CD14-positive monocyte (primary cell): ENCODE results near the gene PCDHGA6. TPM values are rescaled to one million over a fixed set of nuclear protein-coding genes. Genes with fewer than 3 reads are reported as not detected.

Experiments used
- DNase-seq, 3 donors: peaks; one replicate each; pipeline ENCODE4 v3.0.0-alpha.2; 2011 to 2022
- H2AFZ ChIP-seq: 2 replicates; pipeline ENCODE4 v1.6.0; 2012; ENCODE audit warnings: mild to moderate bottlenecking, low read depth, low read length, inconsistent platforms; ENCODE audit not compliant: insufficient read depth, poor library complexity, severe bottlenecking
- H3K27ac ChIP-seq, 2 donors: 1 replicate in 1 of 2; 2 replicates in 1 of 2; pipeline ENCODE4 v1.5.1; 2012 to 2013; ENCODE audit warnings: low read length in 2 of 2, control low read depth in 1 of 2, inconsistent platforms in 1 of 2, low read depth in 1 of 2, mild to moderate bottlenecking in 1 of 2
- H3K27me3 ChIP-seq, 2 donors: one replicate each; pipeline versions ENCODE4 v1.6.0 to v1.6.1; 2011 to 2013; ENCODE audit warnings: low read length in 2 of 2; ENCODE audit not compliant: control insufficient read depth in 2 of 2, insufficient read depth in 2 of 2
- H3K36me3 ChIP-seq, 2 donors: replicated peaks in 1 of 2; 1 replicate in 1 of 2; 2 replicates in 1 of 2; pipeline versions ENCODE4 v1.5.1 to v1.6.1; 2012 to 2013; ENCODE audit warnings: low read length in 2 of 2, control low read depth in 1 of 2, inconsistent platforms in 1 of 2, mild to moderate bottlenecking in 1 of 2; ENCODE audit not compliant: insufficient read depth in 2 of 2, control insufficient read depth in 1 of 2
- H3K4me1 ChIP-seq, 2 donors: 1 replicate in 1 of 2; 2 replicates in 1 of 2; pipeline versions ENCODE4 v1.5.1 to v1.6.1; 2012 to 2013; ENCODE audit warnings: low read length in 2 of 2, control low read depth in 1 of 2, inconsistent platforms in 1 of 2, mild to moderate bottlenecking in 1 of 2, moderate library complexity in 1 of 2; ENCODE audit not compliant: insufficient read depth in 2 of 2, control insufficient read depth in 1 of 2
- H3K4me2 ChIP-seq: replicated peaks from 2 replicates; pipeline ENCODE3; 2012; ENCODE audit warnings: low read length, moderate library complexity, mild to moderate bottlenecking; ENCODE audit not compliant: poor library complexity, severe bottlenecking; ENCODE audit errors: extremely low read depth
- H3K4me3 ChIP-seq, 3 experiments: fragments of 200-600 bp in 1 of 3; sonication (generic) in 1 of 3; replicated peaks in 1 of 3; 1 replicate in 2 of 3; 2 replicates in 1 of 3; pipeline ENCODE4 v1.5.1; 2011 to 2013; ENCODE audit warnings: low read length in 3 of 3, mild to moderate bottlenecking in 3 of 3, control low read depth in 2 of 3, low read depth in 2 of 3, inconsistent platforms in 1 of 3, moderate library complexity in 1 of 3
- H3K79me2 ChIP-seq: 2 replicates; pipeline ENCODE4 v1.6.0; 2012; ENCODE audit warnings: mild to moderate bottlenecking, control low read depth, inconsistent platforms, low read length, moderate library complexity; ENCODE audit not compliant: insufficient read depth
- H3K9ac ChIP-seq: 2 replicates; pipeline ENCODE4 v1.6.0; 2017; ENCODE audit warnings: low read length, mild to moderate bottlenecking; ENCODE audit not compliant: insufficient read depth, poor library complexity, severe bottlenecking
- H3K9me3 ChIP-seq, 2 donors: replicated peaks in 1 of 2; 1 replicate in 1 of 2; 2 replicates in 1 of 2; pipeline versions ENCODE4 v1.5.1 to v1.6.1; 2012 to 2013; ENCODE audit warnings: low read length in 2 of 2, control low read depth in 1 of 2; ENCODE audit not compliant: control insufficient read depth in 1 of 2, insufficient read depth in 1 of 2
- H4K20me1 ChIP-seq: 2 replicates; pipeline ENCODE4 v1.6.0; 2012; ENCODE audit warnings: mild to moderate bottlenecking, low read length, control low read depth, moderate library complexity; ENCODE audit not compliant: insufficient read depth
- H3K27ac Mint-ChIP-seq, 7 donors: one replicate each; pipeline ENCODE4 v1.8.0; 2020; ENCODE audit warnings: mild to moderate bottlenecking in 7 of 7, mixed read lengths in 7 of 7, moderate library complexity in 6 of 7, inconsistent platforms in 2 of 7
- H3K27me3 Mint-ChIP-seq, 3 donors: one replicate each; pipeline ENCODE4 v1.8.0; 2021 to 2022; ENCODE audit warnings: low read depth in 3 of 3, mild to moderate bottlenecking in 3 of 3, mixed read lengths in 3 of 3, moderate library complexity in 3 of 3, inconsistent platforms in 1 of 3
- H3K36me3 Mint-ChIP-seq, 2 donors: one replicate each; pipeline ENCODE4 v1.8.0; 2020; ENCODE audit warnings: mixed read lengths in 2 of 2, inconsistent platforms in 1 of 2, mild to moderate bottlenecking in 1 of 2
- H3K4me1 Mint-ChIP-seq: one replicate; pipeline ENCODE4 v1.8.0; 2020; ENCODE audit warnings: mild to moderate bottlenecking, mixed read lengths
- H3K4me3 Mint-ChIP-seq, 2 donors: one replicate each; pipeline ENCODE4 v1.8.0; 2020; ENCODE audit warnings: mild to moderate bottlenecking in 2 of 2, mixed read lengths in 2 of 2, moderate library complexity in 1 of 2
- H3K9me3 Mint-ChIP-seq, 7 donors: one replicate each; pipeline ENCODE4 v1.8.0; 2020 to 2022; ENCODE audit warnings: mixed read lengths in 7 of 7, mild to moderate bottlenecking in 6 of 7, moderate library complexity in 6 of 7, inconsistent platforms in 2 of 7
- CTCF ChIP-seq: fragments of 200-600 bp; IDR thresholded peaks from one replicate; pipeline ENCODE4 v1.8.0; 2022; ENCODE audit warnings: antibody characterized with exemption, mild to moderate bottlenecking
- WGBS: methylation state at CpG from one replicate; pipeline ENCODE4 v1.1.5; 2013; ENCODE audit warnings: missing lambda C conversion rate; ENCODE audit not compliant: insufficient coverage; 5-methylcytosine and 5-hydroxymethylcytosine counted together
- intact Hi-C, 2 donors: fragments of 100-400 bp; cut with micrococcal nuclease; formaldehyde crosslinking; loops; one replicate each; pipeline versions ENCODE4 v1.15.0 to v1.15.1; 2023
- polyA plus RNA-seq, 3 donors: library from polyadenylated mRNA; depleted of rRNA in 1 of 3; unstranded in 2 of 3; stranded (reverse) in 1 of 3; fragments of 300-500 nt in 2 of 3; fragments of >200 nt in 1 of 3; fragmentation: Illumina TruSeq in 2 of 3; gene quantifications; 1 replicate in 2 of 3; 2 replicates in 1 of 3; pipeline ENCODE4 v1.2.3, GENCODE V29; 2012 to 2021

Gene PCDHGA6
- polyA plus RNA-seq, 3 donors, result not detected

- Histone ChIP-seq H3K9me3 (peaks cover 58 to 79% of the 10 kb centered on the region in 2 donors), H3K79me2 (no peaks in the 10 kb centered on the region), H3K4me2 (peak within 1 kb of the TSS; percentile 40), H4K20me1 (no peaks in the 10 kb centered on the region), H3K36me3 (no peaks in the 10 kb centered on the region), H2AFZ (no peak within 1 kb of the TSS), H3K9ac (no peak within 1 kb of the TSS), H3K27ac (no peak within 1 kb of the TSS), H3K27me3 (peaks cover 44 to 91% of the 10 kb centered on the region in 2 donors), H3K4me3 (peak within 1 kb of the TSS in 1 of 3 experiments; percentile 36), H3K4me1 (no peaks in the 10 kb centered on the region)
- H3K4me1 Mint-ChIP-seq, result peaks cover 2% of the 10 kb centered on the region
- H3K27ac Mint-ChIP-seq, result peak within 1 kb of the TSS in 1 of 7 donors; percentile 57
- intact Hi-C loops, result no loop called here
- WGBS, result 15% methylated on average over 18 of the region's 24 CpGs
- peaks cover 50 to 72% (median 71%) of the 10 kb centered on the region in 3 donors for H3K27me3 Mint-ChIP-seq
- peak; percentile 22 for TF ChIP-seq CTCF
- peaks cover 12 to 15% of the 10 kb centered on the region in 2 donors for H3K36me3 Mint-ChIP-seq
- H3K4me3 Mint-ChIP-seq, result peak within 1 kb of the TSS; percentile 25 to 85
- DNase-seq, result no peak
- H3K9me3 Mint-ChIP-seq, result peaks cover 40 to 86% (median 73%) of the 10 kb centered on the region in 7 donors
Observed at GRCh38 chr5:141359790-141360426, 13.8 kb upstream of the PCDHGA6 start, which contains the start of gene PCDHGB2. TSS of gene PCDHGB2 (plus strand) at chr5:141359994. CDS start at chr5:141360136, 142 bp downstream.

DNA sequence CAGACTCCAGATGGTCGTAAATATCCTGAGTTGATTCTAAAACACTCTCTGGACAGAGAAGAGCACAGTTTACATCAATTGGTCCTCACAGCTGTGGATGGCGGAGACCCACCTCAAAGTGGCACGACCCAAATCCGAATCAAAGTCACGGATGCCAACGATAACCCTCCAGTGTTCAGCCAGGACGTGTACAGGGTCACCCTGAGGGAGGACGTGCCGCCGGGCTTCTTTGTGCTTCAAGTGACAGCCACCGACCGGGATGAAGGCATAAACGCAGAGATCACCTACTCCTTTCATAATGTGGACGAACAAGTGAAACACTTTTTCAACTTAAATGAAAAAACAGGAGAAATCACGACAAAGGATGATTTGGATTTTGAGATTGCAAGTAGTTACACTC, 13.0 kb upstream of the PCDHGA6 start:
- H4K20me1 ChIP-seq, result no peaks in the 10 kb centered on the region
- H3K27ac ChIP-seq, result no peak overlapping the region
- intact Hi-C loops, result no loop called here
- H3K27me3 ChIP-seq, result peaks cover 51 to 91% of the 10 kb centered on the region in 2 donors
- no peak overlapping the region for H3K9ac ChIP-seq
- no peak for DNase-seq
- WGBS, result 43% methylated on average over 12 of the region's 15 CpGs
- Mint-ChIP-seq H3K4me1 (peaks cover 2% of the 10 kb centered on the region), H3K27ac (peak overlapping the region in 1 of 7 donors; percentile 57), H3K4me3 (peak overlapping the region in 1 of 2 donors; percentile 85), H3K27me3 (peaks cover 52 to 72% (median 71%) of the 10 kb centered on the region in 3 donors), H3K36me3 (peaks cover 12 to 18% of the 10 kb centered on the region in 2 donors), H3K9me3 (peaks cover 40 to 86% (median 73%) of the 10 kb centered on the region in 7 donors)
- H3K9me3 ChIP-seq, result peaks cover 58 to 79% of the 10 kb centered on the region in 2 donors
- no peaks in the 10 kb centered on the region for H3K79me2 ChIP-seq
- no peak overlapping the region for H3K4me2 ChIP-seq
- H3K4me1 ChIP-seq, result no peaks in the 10 kb centered on the region
- TF ChIP-seq CTCF, result no peak
- no peak overlapping the region for H2AFZ ChIP-seq
- no peak overlapping the region for H3K4me3 ChIP-seq
- no peaks in the 10 kb centered on the region for H3K36me3 ChIP-seq
